WTC11 (cell line): ENCODE data around the gene DAPK1.

ENCODE experiments used
- CTCF ChIP-seq: fragments of 200-600 bp; IDR thresholded peaks from 2 replicates; pipeline ENCODE4 v1.8.0; 2022; ENCODE audit warnings: antibody characterized with exemption
- EMX1 ChIP-seq: fragments of 250-450 bp; sonication (Bioruptor Pico); IDR thresholded peaks from 2 replicates; pipeline ENCODE4 v1.8.0; 2021; ENCODE audit warnings: mild to moderate bottlenecking
- IRF1 ChIP-seq: sonication (generic); formaldehyde crosslinking; IDR thresholded peaks from 2 replicates; pipeline ENCODE4 v1.8.0; 2023; ENCODE audit warnings: missing genetic modification reagents
- SP1 ChIP-seq: sonication (generic); formaldehyde crosslinking; conservative IDR thresholded peaks from 2 replicates; pipeline ENCODE4 v1.8.1; 2022; ENCODE audit warnings: missing genetic modification reagents
- USF1 ChIP-seq: sonication (generic); formaldehyde crosslinking; IDR thresholded peaks from 2 replicates; pipeline ENCODE4 v1.8.0; 2022; ENCODE audit warnings: mild to moderate bottlenecking, missing genetic modification reagents
- USF2 ChIP-seq: sonication (generic); formaldehyde crosslinking; IDR thresholded peaks from 2 replicates; pipeline ENCODE4 v1.8.1; 2023; ENCODE audit warnings: mild to moderate bottlenecking, missing genetic modification reagents, moderate library complexity

GRCh38 chr9:87502391-87503221 is 4.9 kb downstream of the DAPK1 start:
- TF ChIP-seq SP1 (CRISPR knock-in tag) (no peak), USF1 (CRISPR knock-in tag) (no peak), EMX1 (CRISPR knock-in tag) (no peak), CTCF (no peak), IRF1 (CRISPR knock-in tag) (no peak), USF2 (CRISPR knock-in tag) (no peak)
